K562 (cell line): Measurements from ENCODE around the gene PHACTR3. TPM values are rescaled to one million over a fixed set of nuclear protein-coding genes. Genes with fewer than 3 reads are reported as not detected.

Experiments used
- ARID1B ChIP-seq: fragments of 450-650 bp; IDR thresholded peaks from 2 replicates; pipeline ENCODE4 v1.6.1; 2016; ENCODE audit warnings: antibody characterized with exemption, mild to moderate bottlenecking, inconsistent platforms
- BCOR ChIP-seq: fragments of 450-650 bp; IDR thresholded peaks from 2 replicates; pipeline ENCODE4 v1.6.1; 2016
- HDAC3 ChIP-seq: fragments of 450-650 bp; IDR thresholded peaks from 2 replicates; pipeline ENCODE4 v1.6.1; 2018; ENCODE audit warnings: borderline replicate concordance, mild to moderate bottlenecking, moderate library complexity; ENCODE audit not compliant: partially characterized antibody
- JUND ChIP-seq, 2 experiments: IDR thresholded peaks; 2 replicates in 1 of 2; 3 replicates in 1 of 2; pipeline ENCODE4 v1.6.1; 2011; ENCODE audit warnings: borderline replicate concordance in 2 of 2, low read depth in 2 of 2, low read length in 2 of 2, improper control_type of control experiment in 1 of 2, missing biosample characterization in 1 of 2, missing genetic modification characterization in 1 of 2, missing genetic modification reagents in 1 of 2
- KAT7 ChIP-seq: sonication (generic); formaldehyde crosslinking; IDR thresholded peaks from 2 replicates; pipeline ENCODE4 v1.8.0; 2022; ENCODE audit warnings: missing genetic modification reagents, mild to moderate bottlenecking, borderline replicate concordance
- LEF1 ChIP-seq: fragments of 450-650 bp; IDR thresholded peaks from 2 replicates; pipeline ENCODE4 v1.6.1; 2016; ENCODE audit warnings: mild to moderate bottlenecking
- MBD2 ChIP-seq: sonication (generic); IDR thresholded peaks from 2 replicates; pipeline ENCODE4 v1.6.1; 2016; ENCODE audit warnings: low read depth, borderline replicate concordance
- MIER1 ChIP-seq: fragments of 450-650 bp; IDR thresholded peaks from 2 replicates; pipeline ENCODE4 v1.6.1; 2016; ENCODE audit warnings: antibody characterized with exemption, mild to moderate bottlenecking, low read depth
- PRMT5 ChIP-seq: sonication (generic); formaldehyde crosslinking; IDR thresholded peaks from 2 replicates; pipeline ENCODE4 v1.5.0; 2020; ENCODE audit warnings: missing genetic modification reagents
- RBFOX2 ChIP-seq: fragments of 200-400 bp; formaldehyde crosslinking; IDR thresholded peaks from 2 replicates; pipeline ENCODE4 v1.6.1; 2017; ENCODE audit warnings: low read depth, mild to moderate bottlenecking, low read length, moderate library complexity
- ZBTB7A ChIP-seq: IDR thresholded peaks from 2 replicates; pipeline ENCODE4 v1.6.1; 2011; ENCODE audit warnings: low read depth, mild to moderate bottlenecking, low read length, moderate library complexity, borderline replicate concordance; ENCODE audit not compliant: control insufficient read depth
- ZKSCAN1 ChIP-seq: fragments of 150-350 bp; IDR thresholded peaks from 2 replicates; pipeline ENCODE4 v1.6.1; 2016; ENCODE audit warnings: low read depth, low read length
- ZNF57 ChIP-seq: fragments of 450-650 bp; formaldehyde crosslinking; IDR thresholded peaks from 2 replicates; pipeline ENCODE4 v1.4.0; 2020; ENCODE audit warnings: mild to moderate bottlenecking, moderate library complexity
- ZNF766 ChIP-seq: fragments of 200-800 bp; sonication (Bioruptor generic); conservative IDR thresholded peaks from 2 replicates; pipeline ENCODE4 v1.6.1; 2016; ENCODE audit warnings: missing genetic modification characterization, missing compliant biosample characterization
- polyA plus RNA-seq, 8 experiments: library from polyadenylated mRNA; depleted of rRNA in 4 of 8; stranded (reverse) in 5 of 8; unstranded in 3 of 8; fragments of >200 nt; fragmentation: Nextera tagmentation in 2 of 8; fragmentation: Illumina TruSeq in 1 of 8; extraction: Ambion mirVana in 2 of 8; extraction: Trizol in 1 of 8; gene quantifications; 2 replicates each; pipeline versions ENCODE4 v1.2.1 to v1.2.3, GENCODE V29; 2011 to 2014; ENCODE audit warnings: inconsistent platforms in 1 of 8, missing spikeins in 1 of 8
- total RNA-seq, 7 experiments: library from RNA; depleted of rRNA in 6 of 7; stranded (reverse); fragments of >200 nt in 6 of 7; fragmentation: Illumina TruSeq in 2 of 7; extraction: Trizol in 2 of 7; gene quantifications; 2 replicates each; pipeline versions ENCODE4 v1.2.1 to v1.2.3, GENCODE V29; 2011 to 2021; ENCODE audit warnings: low replicate concordance in 1 of 7
- TF ChIP-seq, protein P1 (sequence below): fragments of 250-450 bp; sonication (Bioruptor Pico); IDR thresholded peaks from 2 replicates; pipeline ENCODE4 v1.4.0; 2020; ENCODE audit warnings: mild to moderate bottlenecking
- TF ChIP-seq, protein P2 (sequence below): IDR thresholded peaks from 2 replicates; pipeline ENCODE4 v1.6.1; 2011; ENCODE audit not compliant: insufficient read length; ENCODE audit errors: extremely low read depth
- TF ChIP-seq, protein P3 (sequence below): sonication (generic); formaldehyde crosslinking; IDR thresholded peaks from 2 replicates; pipeline ENCODE4 v1.8.1; 2023; ENCODE audit warnings: mild to moderate bottlenecking, missing genetic modification reagents, moderate library complexity
- TF ChIP-seq, protein P4 (sequence below), 2 experiments: fragments of 450-650 bp in 1 of 2; IDR thresholded peaks; 2 replicates each; pipeline ENCODE4 v1.6.1; 2011 to 2017; ENCODE audit warnings: low read depth in 2 of 2, antibody characterized with exemption in 1 of 2, borderline replicate concordance in 1 of 2, low read length in 1 of 2, mild to moderate bottlenecking in 1 of 2, mixed read lengths in 1 of 2; ENCODE audit not compliant: control insufficient read depth in 1 of 2

PHACTR3 gene
- total and polyA plus RNA-seq, 9 of the 15 experiments (the other 6 are each of a cell fraction or from before 2014, with no cell fraction given): not detected

DNA sequence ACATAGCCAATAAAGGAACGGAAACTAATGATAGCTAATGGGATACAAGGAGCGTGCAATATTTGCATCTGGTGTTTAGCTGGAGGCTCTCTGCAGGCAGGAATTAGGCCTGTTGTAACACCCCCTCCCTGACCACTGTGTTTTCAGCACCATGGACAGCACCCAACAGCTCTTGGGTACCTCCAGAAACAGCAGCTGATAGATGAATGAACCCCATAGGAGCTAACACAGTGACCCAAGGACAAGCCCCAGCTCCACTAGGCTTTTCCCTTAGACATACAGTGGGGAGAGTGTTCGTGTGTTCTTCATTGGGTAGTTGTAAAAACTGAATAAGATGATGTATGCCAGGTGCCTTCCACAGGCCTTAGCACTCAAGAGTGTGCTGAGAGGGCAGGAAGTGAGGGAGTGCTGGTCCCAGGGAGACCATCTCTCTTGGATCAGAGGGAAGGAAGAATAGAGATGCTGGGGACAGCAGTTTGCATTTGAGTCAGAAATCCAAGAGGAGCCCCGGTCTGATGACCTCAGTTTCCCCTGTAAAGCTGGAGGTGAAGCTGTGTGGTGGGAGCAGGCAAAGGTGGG, 161.3 kb downstream of the PHACTR3 start (continued):
- TF ChIP-seq, protein P1, sequence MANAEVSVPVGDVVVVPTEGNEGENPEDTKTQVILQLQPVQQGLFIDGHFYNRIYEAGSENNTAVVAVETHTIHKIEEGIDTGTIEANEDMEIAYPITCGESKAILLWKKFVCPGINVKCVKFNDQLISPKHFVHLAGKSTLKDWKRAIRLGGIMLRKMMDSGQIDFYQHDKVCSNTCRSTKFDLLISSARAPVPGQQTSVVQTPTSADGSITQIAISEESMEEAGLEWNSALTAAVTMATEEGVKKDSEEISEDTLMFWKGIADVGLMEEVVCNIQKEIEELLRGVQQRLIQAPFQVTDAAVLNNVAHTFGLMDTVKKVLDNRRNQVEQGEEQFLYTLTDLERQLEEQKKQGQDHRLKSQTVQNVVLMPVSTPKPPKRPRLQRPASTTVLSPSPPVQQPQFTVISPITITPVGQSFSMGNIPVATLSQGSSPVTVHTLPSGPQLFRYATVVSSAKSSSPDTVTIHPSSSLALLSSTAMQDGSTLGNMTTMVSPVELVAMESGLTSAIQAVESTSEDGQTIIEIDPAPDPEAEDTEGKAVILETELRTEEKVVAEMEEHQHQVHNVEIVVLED (CRISPR knock-in tag): no peak
- no peak for TF ChIP-seq RBFOX2
- no peak for TF ChIP-seq KAT7 (CRISPR knock-in tag)
- TF ChIP-seq PRMT5: 0 out of 2 replicates have a peak, but pooled peaks have one; percentile 51
- no peak for TF ChIP-seq LEF1
- TF ChIP-seq, protein P2, sequence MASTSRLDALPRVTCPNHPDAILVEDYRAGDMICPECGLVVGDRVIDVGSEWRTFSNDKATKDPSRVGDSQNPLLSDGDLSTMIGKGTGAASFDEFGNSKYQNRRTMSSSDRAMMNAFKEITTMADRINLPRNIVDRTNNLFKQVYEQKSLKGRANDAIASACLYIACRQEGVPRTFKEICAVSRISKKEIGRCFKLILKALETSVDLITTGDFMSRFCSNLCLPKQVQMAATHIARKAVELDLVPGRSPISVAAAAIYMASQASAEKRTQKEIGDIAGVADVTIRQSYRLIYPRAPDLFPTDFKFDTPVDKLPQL: no peak
- no peak for TF ChIP-seq BCOR
- peak; percentile 61 for TF ChIP-seq ZNF766
- TF ChIP-seq, protein P3, sequence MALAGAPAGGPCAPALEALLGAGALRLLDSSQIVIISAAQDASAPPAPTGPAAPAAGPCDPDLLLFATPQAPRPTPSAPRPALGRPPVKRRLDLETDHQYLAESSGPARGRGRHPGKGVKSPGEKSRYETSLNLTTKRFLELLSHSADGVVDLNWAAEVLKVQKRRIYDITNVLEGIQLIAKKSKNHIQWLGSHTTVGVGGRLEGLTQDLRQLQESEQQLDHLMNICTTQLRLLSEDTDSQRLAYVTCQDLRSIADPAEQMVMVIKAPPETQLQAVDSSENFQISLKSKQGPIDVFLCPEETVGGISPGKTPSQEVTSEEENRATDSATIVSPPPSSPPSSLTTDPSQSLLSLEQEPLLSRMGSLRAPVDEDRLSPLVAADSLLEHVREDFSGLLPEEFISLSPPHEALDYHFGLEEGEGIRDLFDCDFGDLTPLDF (CRISPR knock-in tag): no peak
- TF ChIP-seq HDAC3: no peak
- no peak for TF ChIP-seq ZBTB7A
- peak; percentile 96 for TF ChIP-seq MIER1
- TF ChIP-seq, protein P4, sequence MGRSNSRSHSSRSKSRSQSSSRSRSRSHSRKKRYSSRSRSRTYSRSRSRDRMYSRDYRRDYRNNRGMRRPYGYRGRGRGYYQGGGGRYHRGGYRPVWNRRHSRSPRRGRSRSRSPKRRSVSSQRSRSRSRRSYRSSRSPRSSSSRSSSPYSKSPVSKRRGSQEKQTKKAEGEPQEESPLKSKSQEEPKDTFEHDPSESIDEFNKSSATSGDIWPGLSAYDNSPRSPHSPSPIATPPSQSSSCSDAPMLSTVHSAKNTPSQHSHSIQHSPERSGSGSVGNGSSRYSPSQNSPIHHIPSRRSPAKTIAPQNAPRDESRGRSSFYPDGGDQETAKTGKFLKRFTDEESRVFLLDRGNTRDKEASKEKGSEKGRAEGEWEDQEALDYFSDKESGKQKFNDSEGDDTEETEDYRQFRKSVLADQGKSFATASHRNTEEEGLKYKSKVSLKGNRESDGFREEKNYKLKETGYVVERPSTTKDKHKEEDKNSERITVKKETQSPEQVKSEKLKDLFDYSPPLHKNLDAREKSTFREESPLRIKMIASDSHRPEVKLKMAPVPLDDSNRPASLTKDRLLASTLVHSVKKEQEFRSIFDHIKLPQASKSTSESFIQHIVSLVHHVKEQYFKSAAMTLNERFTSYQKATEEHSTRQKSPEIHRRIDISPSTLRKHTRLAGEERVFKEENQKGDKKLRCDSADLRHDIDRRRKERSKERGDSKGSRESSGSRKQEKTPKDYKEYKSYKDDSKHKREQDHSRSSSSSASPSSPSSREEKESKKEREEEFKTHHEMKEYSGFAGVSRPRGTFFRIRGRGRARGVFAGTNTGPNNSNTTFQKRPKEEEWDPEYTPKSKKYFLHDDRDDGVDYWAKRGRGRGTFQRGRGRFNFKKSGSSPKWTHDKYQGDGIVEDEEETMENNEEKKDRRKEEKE (IDR thresholded peaks at IDR 0.05; ENCODE audit: borderline replicate concordance in 1 of 2, control insufficient read depth in 1 of 2, low read depth in 2 of 2, low read length in 1 of 2): no peak
- no peak for TF ChIP-seq ZNF57
- no peak for TF ChIP-seq MBD2
- no peak for TF ChIP-seq ZKSCAN1
- no peak for TF ChIP-seq JUND (IDR thresholded peaks at IDR 0.05; ENCODE audit: borderline replicate concordance, low read depth, low read length)
- TF ChIP-seq JUND (tag; IDR thresholded peaks at IDR 0.05; ENCODE audit: borderline replicate concordance, low read depth, low read length): no peak
- no peak for TF ChIP-seq ARID1B
